ENCODE measurements around the gene DLGAP1.

- TF ChIP-seq YY1 (IDR thresholded peaks at IDR 0.05; ENCODE audit: insufficient read depth, insufficient read length) (no peak), ZNF274 (IDR thresholded peaks at IDR 0.05; ENCODE audit: low read depth, low read length) (no peak)
Measured at GRCh38 chr18:3530807-3531206, 924.3 kb downstream of the DLGAP1 start.
